Esophagus muscularis mucosa (tissue), 3 donors: ENCODE results near the gene MRGPRD.

Source experiments
- CTCF ChIP-seq, 3 experiments: fragments of 200-600 bp in 2 of 3; fragments of 450-650 bp in 1 of 3; sonication (generic) in 2 of 3; IDR thresholded peaks; one replicate each; pipeline ENCODE4 v1.5.1; 2017 to 2019; ENCODE audit warnings: antibody characterized with exemption in 3 of 3, mild to moderate bottlenecking in 2 of 3, moderate library complexity in 1 of 3
- POLR2A ChIP-seq: fragments of 450-650 bp; IDR thresholded peaks from one replicate; pipeline ENCODE4 v1.6.1; 2017; ENCODE audit warnings: antibody characterized with exemption, moderate library complexity, mild to moderate bottlenecking, low read depth

- TF ChIP-seq CTCF (IDR thresholded peaks at IDR 0.05) (peak; percentile 65 to 76 (median 74)), POLR2A (peak; percentile 74)
These were observed 32.5 kb upstream of the MRGPRD start, which contains the start of gene MRGPRF for GRCh38 chr11:69013009-69013951.
